Mesendoderm (in vitro differentiated cells): ENCODE data around the gene ARID5B.

Experiments
- DNase-seq: peaks from one replicate; pipeline ENCODE4 v3.0.0; 2013
- H2AK5ac ChIP-seq: 2 replicates; pipeline ENCODE4 v1.6.1; 2013; ENCODE audit warnings: low read length, inconsistent platforms
- H2BK120ac ChIP-seq: 2 replicates; pipeline ENCODE4 v1.6.1; 2013; ENCODE audit warnings: low read depth, mild to moderate bottlenecking, low read length, moderate library complexity, mixed read lengths
- H2BK15ac ChIP-seq: replicated peaks from 2 replicates; pipeline ENCODE4 v1.6.1; 2013; ENCODE audit warnings: low read depth, mild to moderate bottlenecking, moderate library complexity
- H2BK5ac ChIP-seq: 2 replicates; pipeline ENCODE4 v1.6.1; 2013; ENCODE audit warnings: low read length, inconsistent platforms
- H3K18ac ChIP-seq: 2 replicates; pipeline ENCODE4 v1.6.1; 2013; ENCODE audit warnings: mild to moderate bottlenecking, low read length, mixed read lengths
- H3K23ac ChIP-seq: one replicate; pipeline ENCODE4 v1.6.1; 2013; ENCODE audit warnings: low read length
- H3K27ac ChIP-seq: 2 replicates; pipeline ENCODE4 v1.5.1; 2013; ENCODE audit warnings: low read depth, mild to moderate bottlenecking, inconsistent platforms, low read length, moderate library complexity
- H3K27me3 ChIP-seq: 2 replicates; pipeline ENCODE4 v1.6.1; 2013; ENCODE audit warnings: low read length, control low read depth, mild to moderate bottlenecking, inconsistent platforms; ENCODE audit not compliant: insufficient read depth, poor library complexity
- H3K36me3 ChIP-seq: 2 replicates; pipeline ENCODE4 v1.6.1; 2013; ENCODE audit warnings: low read length, inconsistent platforms; ENCODE audit not compliant: control insufficient read depth, insufficient read depth
- H3K4ac ChIP-seq: one replicate; pipeline ENCODE4 v1.6.1; 2013; ENCODE audit warnings: low read depth, mild to moderate bottlenecking, low read length, moderate library complexity
- H3K4me1 ChIP-seq: 2 replicates; pipeline ENCODE4 v1.6.1; 2013; ENCODE audit warnings: low read depth, low read length, inconsistent platforms; ENCODE audit not compliant: control insufficient read depth
- H3K4me2 ChIP-seq: 2 replicates; pipeline ENCODE4 v1.6.1; 2013; ENCODE audit warnings: low read length
- H3K4me3 ChIP-seq: 2 replicates; pipeline ENCODE4 v1.5.1; 2013; ENCODE audit warnings: mild to moderate bottlenecking, low read length
- H3K56ac ChIP-seq: one replicate; pipeline ENCODE4 v1.6.1; 2013; ENCODE audit warnings: low read length
- H3K79me1 ChIP-seq: 2 replicates; pipeline ENCODE4 v1.6.1; 2013; ENCODE audit warnings: low read length, inconsistent platforms
- H3K79me2 ChIP-seq: 2 replicates; pipeline ENCODE4 v1.6.1; 2013; ENCODE audit warnings: mild to moderate bottlenecking, low read length; ENCODE audit not compliant: control insufficient read depth, insufficient read depth
- H3K9ac ChIP-seq: 2 replicates; pipeline ENCODE4 v1.6.1; 2013; ENCODE audit warnings: low read length, inconsistent platforms
- H4K5ac ChIP-seq: one replicate; pipeline ENCODE4 v1.6.1; 2013; ENCODE audit warnings: low read length
- H4K8ac ChIP-seq: one replicate; pipeline ENCODE4 v1.6.1; 2013; ENCODE audit warnings: low read depth, mild to moderate bottlenecking, control low read depth, low read length, moderate library complexity
- WGBS: extraction: QIAGEN DNeasy Blood & Tissue Kit; methylation state at CpG from one replicate; pipeline ENCODE4 v1.1.7; 2013; ENCODE audit warnings: low lambda C conversion rate, missing lambda C conversion rate; ENCODE audit not compliant: insufficient coverage; ENCODE audit errors: extremely low coverage; 5-methylcytosine and 5-hydroxymethylcytosine counted together

Gene ARID5B

GRCh38 chr10:61869041-61869675, 32.3 kb upstream of the ARID5B start:
- Histone ChIP-seq H3K4me2 (no peak overlapping the region), H3K4me3 (no peak overlapping the region), H3K23ac (no peak overlapping the region), H2BK15ac (no peak overlapping the region), H3K9ac (no peak overlapping the region), H3K36me3 (no peaks in the 10 kb centered on the region), H2BK5ac (no peak overlapping the region), H3K56ac (no peak overlapping the region), H4K8ac (no peak overlapping the region), H2AK5ac (no peak overlapping the region), H3K4me1 (no peaks in the 10 kb centered on the region), H3K79me1 (no peaks in the 10 kb centered on the region), H2BK120ac (no peak overlapping the region), H3K18ac (no peak overlapping the region), H3K27ac (no peak overlapping the region), H3K4ac (no peak overlapping the region), H4K5ac (no peak overlapping the region), H3K27me3 (no peaks in the 10 kb centered on the region), H3K79me2 (no peaks in the 10 kb centered on the region)
- DNase-seq = no peak
- WGBS = no CpG with 5 or more reads among the region's 8 CpGs

- Histone ChIP-seq H3K4me2 (no peak overlapping the region), H3K23ac (no peak overlapping the region), H3K79me2 (no peaks in the 10 kb centered on the region), H2AK5ac (no peak overlapping the region), H2BK15ac (no peak overlapping the region), H3K36me3 (no peaks in the 10 kb centered on the region), H4K8ac (no peak overlapping the region), H3K4me3 (no peak overlapping the region), H3K18ac (no peak overlapping the region), H3K4ac (no peak overlapping the region), H3K9ac (no peak overlapping the region), H2BK5ac (no peak overlapping the region), H3K27me3 (no peaks in the 10 kb centered on the region), H3K79me1 (no peaks in the 10 kb centered on the region), H3K4me1 (no peaks in the 10 kb centered on the region), H3K56ac (no peak overlapping the region), H3K27ac (no peak overlapping the region), H2BK120ac (no peak overlapping the region), H4K5ac (no peak overlapping the region)
- DNase-seq = no peak
- no CpG with 5 or more reads among the region's 6 CpGs for WGBS
These were observed 31.5 kb upstream of the ARID5B start for GRCh38 chr10:61869774-61870525.

- H3K56ac ChIP-seq = no peak overlapping the region
- H3K9ac ChIP-seq = no peak overlapping the region
- H3K79me1 ChIP-seq = no peaks in the 10 kb centered on the region
- H2BK120ac ChIP-seq = no peak overlapping the region
- H4K5ac ChIP-seq = no peak overlapping the region
- H2AK5ac ChIP-seq = no peak overlapping the region
- no peak overlapping the region for H3K4me3 ChIP-seq
- H2BK15ac ChIP-seq = no peak overlapping the region
- H3K4ac ChIP-seq = no peak overlapping the region
- H4K8ac ChIP-seq = no peak overlapping the region
- WGBS = no CpG with 5 or more reads among the region's 3 CpGs
- no peak overlapping the region for H3K27ac ChIP-seq
- no peaks in the 10 kb centered on the region for H3K79me2 ChIP-seq
- no peak for DNase-seq
- no peak overlapping the region for H3K23ac ChIP-seq
- H3K36me3 ChIP-seq = no peaks in the 10 kb centered on the region
- H3K18ac ChIP-seq = no peak overlapping the region
- no peaks in the 10 kb centered on the region for H3K27me3 ChIP-seq
- H2BK5ac ChIP-seq = no peak overlapping the region
- no peaks in the 10 kb centered on the region for H3K4me1 ChIP-seq
- H3K4me2 ChIP-seq = no peak overlapping the region
These were observed 31.0 kb upstream of the ARID5B start for GRCh38 chr10:61870526-61870895.

GRCh38 chr10:61871487-61871886, 30.0 kb upstream of the ARID5B start:
- H3K27ac ChIP-seq = no peak overlapping the region
- no peak overlapping the region for H2BK120ac ChIP-seq
- no CpG with 5 or more reads among the region's 6 CpGs for WGBS
- no peak overlapping the region for H3K18ac ChIP-seq
- no peaks in the 10 kb centered on the region for H3K4me1 ChIP-seq
- no peak overlapping the region for H3K9ac ChIP-seq
- no peak overlapping the region for H2BK15ac ChIP-seq
- H4K8ac ChIP-seq = no peak overlapping the region
- no peaks in the 10 kb centered on the region for H3K79me1 ChIP-seq
- H3K27me3 ChIP-seq = no peaks in the 10 kb centered on the region
- no peak overlapping the region for H3K56ac ChIP-seq
- H3K23ac ChIP-seq = no peak overlapping the region
- no peaks in the 10 kb centered on the region for H3K36me3 ChIP-seq
- no peak overlapping the region for H3K4me2 ChIP-seq
- no peak overlapping the region for H2AK5ac ChIP-seq
- no peaks in the 10 kb centered on the region for H3K79me2 ChIP-seq
- DNase-seq = no peak
- H2BK5ac ChIP-seq = no peak overlapping the region
- no peak overlapping the region for H3K4me3 ChIP-seq
- no peak overlapping the region for H3K4ac ChIP-seq
- H4K5ac ChIP-seq = no peak overlapping the region

GRCh38 chr10:61877887-61878739, 23.4 kb upstream of the ARID5B start:
- no peak overlapping the region for H3K18ac ChIP-seq

More at GRCh38 chr10:61877887-61878739, 23.4 kb upstream of the ARID5B start:
- Histone ChIP-seq H3K56ac (no peak overlapping the region), H3K4me3 (no peak overlapping the region), H3K9ac (no peak overlapping the region), H3K36me3 (no peaks in the 10 kb centered on the region), H3K27ac (no peak overlapping the region), H3K4me2 (no peak overlapping the region), H2BK120ac (no peak overlapping the region), H4K5ac (no peak overlapping the region), H4K8ac (no peak overlapping the region), H2AK5ac (no peak overlapping the region), H2BK15ac (no peak overlapping the region), H3K27me3 (no peaks in the 10 kb centered on the region), H2BK5ac (no peak overlapping the region), H3K23ac (no peak overlapping the region), H3K4ac (no peak overlapping the region), H3K79me2 (no peaks in the 10 kb centered on the region), H3K4me1 (no peaks in the 10 kb centered on the region), H3K79me1 (no peaks in the 10 kb centered on the region)
- no peak for DNase-seq
- WGBS = no CpG with 5 or more reads among the region's 11 CpGs
